T-helper 2 cell (primary cell): ENCODE measurements around the gene LYRM7.
"Not testable (repeated sequence)": the region's sequence is repeated elsewhere in the genome, so short reads cannot be mapped to it uniquely, and the experiment has no call there.

Experiments
- DNase-seq, 5 experiments: peaks; one replicate each; pipeline versions ENCODE4 v3.0.0 to v3.0.0-alpha.2; 2012 to 2022

Gene LYRM7

GRCh38 chr5:131182839-131183238, 12.1 kb downstream of the LYRM7 start:
- DNase-seq: no peak

DNA sequence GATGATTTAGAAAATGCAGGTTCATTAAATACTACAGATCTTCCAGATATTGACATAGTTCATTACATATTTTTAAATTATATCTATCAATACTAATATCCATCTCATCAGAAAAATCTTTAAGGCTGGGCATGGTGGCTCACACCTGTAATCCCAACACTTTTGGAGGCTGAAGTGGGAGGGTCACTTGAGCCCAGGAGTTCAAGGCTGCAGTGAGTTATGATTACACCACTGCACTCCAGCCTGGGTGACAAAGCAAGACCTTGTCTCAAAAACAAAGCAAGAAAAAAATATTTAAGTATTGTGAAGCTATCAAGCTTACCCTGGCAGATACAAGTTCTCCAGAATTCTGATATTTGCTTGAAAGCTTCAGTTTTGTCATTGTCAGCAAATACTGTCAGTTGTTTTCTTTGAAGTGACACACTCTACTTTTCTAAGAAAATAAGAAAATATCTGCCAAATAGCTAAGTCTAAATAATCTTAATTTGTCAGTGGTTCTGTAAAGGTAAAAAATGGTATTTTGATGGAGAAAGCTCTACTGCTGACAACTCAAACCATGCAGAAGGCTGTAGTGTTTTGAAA, 14.9 kb downstream of the LYRM7 start:
- peak in 1 of 5 experiments; percentile 31 for DNase-seq

DNA sequence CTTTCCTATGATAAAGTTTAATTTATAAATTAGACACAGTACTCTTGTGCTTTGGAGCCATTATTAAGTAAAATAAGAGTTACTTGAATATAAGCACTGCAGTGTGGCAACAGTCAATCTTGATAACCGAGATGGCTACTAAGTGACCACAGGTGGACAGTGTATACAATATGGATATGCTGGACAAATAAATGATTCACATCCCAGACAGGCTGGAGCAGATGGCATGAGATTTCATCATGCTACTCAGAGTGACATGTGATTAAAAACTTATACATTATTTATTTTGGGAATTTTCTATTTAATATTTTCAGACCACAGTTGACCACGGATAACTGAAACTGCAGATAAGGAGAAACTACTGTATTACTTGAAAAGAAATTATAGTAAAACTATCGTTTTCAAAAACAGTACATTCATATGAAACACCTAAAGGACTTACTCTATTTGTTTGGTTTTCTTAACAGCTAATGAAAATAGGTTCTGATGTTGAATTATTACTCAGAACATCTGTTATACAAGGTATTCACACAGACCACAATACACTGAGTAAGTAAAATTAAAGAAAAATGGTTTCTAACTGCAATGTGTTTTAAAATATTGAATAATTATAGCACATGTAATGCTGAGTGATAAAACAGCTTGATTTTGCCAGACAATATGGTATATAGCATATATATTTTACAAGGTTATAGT, 16.0 kb downstream of the LYRM7 start:
- DNase-seq: no peak

DNA sequence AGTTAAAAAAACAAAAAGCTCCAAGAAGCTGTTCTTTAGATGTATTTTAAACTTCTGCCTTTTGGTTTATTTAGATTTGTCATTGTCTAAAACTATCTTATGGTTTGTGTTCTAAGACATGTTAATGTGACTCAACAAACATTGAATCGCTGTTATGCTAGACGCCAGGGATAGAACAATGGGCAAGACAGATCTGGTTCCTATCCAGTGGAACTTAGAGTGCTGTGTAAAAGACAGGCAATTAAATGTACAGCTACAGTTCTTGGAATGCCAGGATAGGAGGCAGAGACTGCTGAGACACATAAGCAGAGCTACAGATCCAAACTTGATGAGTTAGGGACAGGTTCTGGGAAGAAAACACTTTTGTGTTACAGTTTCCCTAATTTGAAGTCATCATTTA, 22.4 kb downstream of the LYRM7 start:
- DNase-seq: no peak

- DNase-seq: not testable (repeated sequence)
These were observed 23.2 kb downstream of the LYRM7 start for GRCh38 chr5:131193897-131194296.

- no peak for DNase-seq
These were observed 24.0 kb downstream of the LYRM7 start for GRCh38 chr5:131194725-131195124.

DNA sequence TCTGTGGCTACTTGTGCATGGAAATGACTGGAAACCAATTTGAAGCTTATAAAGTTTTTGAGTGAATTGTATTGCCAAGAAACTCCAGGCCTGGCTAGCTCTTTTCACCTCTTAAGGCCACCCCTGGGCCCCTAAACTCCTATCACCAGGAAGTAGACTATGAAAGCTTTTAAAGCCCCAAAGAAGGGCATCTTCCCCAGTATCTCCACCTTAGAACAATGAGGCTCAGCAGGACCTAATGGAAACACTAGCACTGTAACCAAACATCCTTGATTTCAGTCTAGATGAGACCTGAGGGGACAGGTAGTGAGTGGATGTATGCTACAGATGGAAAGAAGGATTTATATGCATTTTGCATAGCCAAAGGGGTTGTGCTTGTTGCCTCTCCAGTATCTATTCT, 25.0 kb downstream of the LYRM7 start:
- no peak for DNase-seq

DNA sequence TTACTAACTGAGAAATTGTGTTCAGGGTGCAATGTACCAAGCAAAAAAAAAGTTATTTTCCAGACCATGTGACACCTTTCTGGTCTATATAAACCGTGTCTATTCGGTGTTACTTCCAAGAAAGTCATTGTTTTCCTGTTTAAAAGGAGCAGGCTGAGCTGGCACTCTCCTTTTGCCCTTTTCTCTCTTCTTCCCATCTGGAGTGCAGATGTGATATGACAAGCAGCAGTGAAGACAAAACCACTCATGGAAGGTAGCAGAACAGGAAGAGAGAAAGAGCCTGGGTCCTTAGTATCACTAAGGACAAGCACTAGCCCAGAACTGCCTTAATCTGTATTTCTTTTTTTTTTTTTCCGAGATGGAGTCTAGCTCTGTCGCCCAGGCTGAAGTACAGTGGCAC, 25.6 kb downstream of the LYRM7 start:
- no peak for DNase-seq

DNA sequence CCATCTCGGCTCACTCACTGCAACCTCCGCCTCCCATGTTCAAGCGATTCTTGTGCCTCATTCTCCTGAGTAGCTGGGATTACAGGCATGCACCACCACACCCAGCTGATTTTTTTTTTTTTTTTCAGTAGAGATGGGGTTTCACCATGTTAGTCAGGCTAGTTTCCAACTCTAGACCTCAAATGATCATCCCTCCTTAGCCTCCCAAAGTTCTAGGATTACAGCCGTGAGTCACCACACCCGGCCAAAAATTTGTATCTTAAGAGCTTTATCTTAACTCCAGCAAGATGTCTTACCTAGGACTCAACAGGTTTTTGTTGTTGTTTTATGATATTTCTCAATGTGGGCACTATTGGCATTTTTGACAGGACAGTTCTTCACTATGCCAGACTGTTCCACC, 27.9 kb downstream of the LYRM7 start:
- no peak for DNase-seq

GRCh38 chr5:131200560-131200959, 29.8 kb downstream of the LYRM7 start:
- DNase-seq: no peak

- DNase-seq: no peak
These were observed 34.2 kb downstream of the LYRM7 start for GRCh38 chr5:131204964-131205363.

GRCh38 chr5:131206061-131206460, 35.3 kb downstream of the LYRM7 start:
- no peak for DNase-seq

GRCh38 chr5:131206772-131207171, 36.0 kb downstream of the LYRM7 start:
- peak in 1 of 5 experiments; percentile 48 for DNase-seq

GRCh38 chr5:131209175-131209505, 38.4 kb downstream of the LYRM7 start:
- no peak for DNase-seq

- peak in 4 of 5 experiments; percentile 1 to 85 (median 52) for DNase-seq
These were observed 38.9 kb downstream of the LYRM7 start for GRCh38 chr5:131209506-131210150.

GRCh38 chr5:131210151-131210510, 39.4 kb downstream of the LYRM7 start:
- DNase-seq: no peak

GRCh38 chr5:131211669-131212068, 40.9 kb downstream of the LYRM7 start:
- no peak for DNase-seq

DNA sequence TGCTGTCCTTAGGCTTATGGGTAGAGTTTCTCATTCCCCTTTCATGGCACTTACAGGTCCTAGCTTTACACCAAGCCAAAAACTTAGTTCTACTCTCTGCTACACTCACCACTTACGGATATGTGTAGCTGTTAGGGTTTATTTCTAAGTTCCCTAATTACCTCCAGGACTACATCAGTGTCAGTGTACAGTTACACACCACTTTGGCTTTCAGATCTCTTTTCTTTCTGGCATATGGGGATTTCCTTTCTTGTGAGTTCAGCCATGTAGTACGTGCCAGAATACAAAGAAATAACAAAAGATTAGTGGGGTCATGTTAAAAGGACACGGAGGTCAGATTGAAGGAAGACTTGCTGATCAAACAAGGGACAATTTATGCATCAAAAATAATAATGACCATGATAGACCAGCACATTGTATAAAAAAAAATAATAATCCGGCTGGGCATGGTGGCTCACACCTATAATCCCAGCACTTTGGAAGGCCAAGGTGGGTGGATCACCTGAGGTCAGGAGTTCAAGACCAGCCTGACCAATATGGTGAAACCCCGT, 41.8 kb downstream of the LYRM7 start:
- DNase-seq: no peak

- DNase-seq: no peak
These were observed 44.0 kb downstream of the LYRM7 start for GRCh38 chr5:131214609-131215227.

DNA sequence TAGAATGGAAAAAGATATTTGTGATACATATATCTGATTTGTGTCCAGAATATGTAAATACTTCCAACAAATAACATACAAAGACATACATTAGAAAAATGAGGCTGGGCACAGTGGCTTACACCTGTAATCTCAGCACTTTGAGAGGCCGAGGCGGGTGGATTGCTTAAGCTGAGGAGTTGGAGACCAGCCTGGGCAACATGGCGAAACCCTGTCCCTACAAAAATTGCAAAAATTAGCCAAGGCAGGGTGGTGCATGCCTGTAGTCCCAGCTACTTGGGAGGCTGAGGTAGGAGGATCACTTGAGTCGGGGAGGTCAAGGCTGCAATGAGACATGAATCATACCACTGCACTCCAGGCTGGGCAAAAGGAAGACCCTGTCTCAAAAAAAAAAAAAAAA, 47.0 kb downstream of the LYRM7 start:
- DNase-seq: no peak

DNA sequence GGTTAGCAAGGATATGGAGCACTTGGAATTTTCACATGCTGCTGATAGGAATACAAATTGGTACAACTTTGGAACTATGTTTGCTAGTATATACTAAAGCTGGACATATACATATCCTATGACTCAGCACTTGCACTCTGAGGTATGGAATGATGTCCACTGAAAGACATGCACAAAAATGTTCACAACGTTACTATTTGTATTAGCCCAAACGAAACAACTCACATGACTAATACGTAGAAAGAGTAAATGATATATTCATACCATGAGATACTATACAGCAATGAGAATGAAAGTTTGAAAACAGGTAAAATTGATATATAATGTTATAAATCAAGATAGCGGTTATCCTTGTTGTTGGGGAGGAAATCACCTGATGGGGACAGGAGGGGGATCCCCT, 47.6 kb downstream of the LYRM7 start:
- DNase-seq: peak in 1 of 5 experiments; percentile 41

DNA sequence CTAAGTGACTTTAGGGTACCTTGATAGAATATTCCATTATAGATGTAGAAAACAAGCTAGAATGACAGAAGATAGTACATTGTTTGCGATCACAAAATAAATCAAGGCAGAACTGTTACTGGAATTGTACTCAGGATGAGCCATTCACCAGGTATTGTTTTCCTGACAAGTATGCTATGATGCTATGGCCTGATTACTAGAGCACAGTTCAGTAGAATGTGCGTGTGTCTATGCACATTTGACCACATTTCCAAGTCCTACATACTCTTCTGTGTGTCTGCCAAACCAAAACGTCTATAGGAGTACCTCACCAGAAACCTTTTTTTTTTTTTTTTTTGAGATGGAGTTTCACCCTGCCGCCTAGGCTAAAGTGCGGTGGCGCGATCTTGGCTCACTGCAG, 49.8 kb downstream of the LYRM7 start:
- DNase-seq: no peak

- no peak for DNase-seq
These were observed 50.4 kb downstream of the LYRM7 start for GRCh38 chr5:131221008-131221703.
